ENCODE measurements around the gene ZNF385B. TPM values are rescaled to one million over a fixed set of nuclear protein-coding genes. Genes with fewer than 3 reads are reported as not detected.

ZNF385B gene
- total RNA-seq, 6 experiments from 2014 or later: 0.08 to 0.26 (median 0.22) TPM; not detected in 1

- H3K27me3 Mint-ChIP-seq (ENCODE audit: insufficient read depth): peaks cover 8% of the 10 kb centered on the region
- H3K4me3 Mint-ChIP-seq: no peak overlapping the region
- H3K27ac Mint-ChIP-seq: no peak overlapping the region
- no peaks in the 10 kb centered on the region for H3K4me1 Mint-ChIP-seq (ENCODE audit: low read depth)
- no peaks in the 10 kb centered on the region for H3K9me3 Mint-ChIP-seq
- TF ChIP-seq CTCF (IDR thresholded peaks at IDR 0.05): no peak
- DNase-seq: no peak
- no peaks in the 10 kb centered on the region for H3K36me3 Mint-ChIP-seq (ENCODE audit: low read depth)
Measured at GRCh38 chr2:179825494-179825893, 35.9 kb downstream of the ZNF385B start.

- Mint-ChIP-seq H3K4me3 (no peak overlapping the region), H3K27me3 (ENCODE audit: insufficient read depth) (peaks cover 8% of the 10 kb centered on the region), H3K4me1 (ENCODE audit: low read depth) (no peaks in the 10 kb centered on the region), H3K27ac (no peak overlapping the region), H3K9me3 (no peaks in the 10 kb centered on the region), H3K36me3 (ENCODE audit: low read depth) (no peaks in the 10 kb centered on the region)
- DNase-seq: no peak
- TF ChIP-seq CTCF (IDR thresholded peaks at IDR 0.05): no peak
Measured at GRCh38 chr2:179824961-179825360, 36.5 kb downstream of the ZNF385B start.

DNA sequence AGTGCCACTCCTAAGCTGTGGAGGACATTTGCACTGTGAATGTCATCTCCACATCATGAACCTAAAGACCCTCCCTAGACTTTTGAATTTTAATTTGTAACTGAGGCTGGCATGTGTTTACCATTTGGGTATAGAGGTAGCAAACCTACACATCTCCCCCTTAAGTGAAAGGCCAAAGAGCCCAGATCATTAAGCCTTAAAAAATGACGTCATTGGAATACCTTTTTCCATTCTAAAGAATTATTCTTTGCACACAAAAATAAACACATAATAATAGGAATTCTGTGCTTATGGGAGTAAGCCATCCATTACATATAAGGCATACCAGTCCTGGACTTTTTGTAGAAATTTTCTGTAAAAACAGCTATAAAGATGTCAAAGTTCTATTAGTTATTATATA, 38.9 kb downstream of the ZNF385B start:
- Mint-ChIP-seq H3K4me1 (ENCODE audit: low read depth) (peaks cover 10% of the 10 kb centered on the region), H3K36me3 (ENCODE audit: low read depth) (no peaks in the 10 kb centered on the region), H3K4me3 (no peak overlapping the region), H3K27ac (no peak overlapping the region), H3K27me3 (ENCODE audit: insufficient read depth) (peaks cover 8% of the 10 kb centered on the region), H3K9me3 (no peaks in the 10 kb centered on the region)
- TF ChIP-seq CTCF (IDR thresholded peaks at IDR 0.05): no peak
- DNase-seq: no peak

DNA sequence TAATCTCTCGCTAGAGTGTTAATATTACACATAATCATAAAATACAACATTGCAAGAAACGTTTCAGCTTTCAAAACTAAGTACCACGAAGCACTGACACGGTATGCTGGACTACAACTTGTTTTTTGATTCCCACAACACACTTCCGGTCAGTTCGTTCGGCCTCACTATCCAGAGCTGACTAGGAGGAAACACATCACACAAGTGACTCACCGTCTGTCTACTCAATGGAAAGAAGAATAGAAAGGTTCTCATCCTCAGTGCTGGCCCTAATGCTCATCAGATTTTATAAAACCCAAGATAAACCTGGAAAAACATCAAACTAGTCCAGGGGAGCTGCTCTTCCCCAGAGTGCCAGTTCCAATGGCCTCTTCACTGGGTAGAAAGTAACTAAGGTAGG, 42.9 kb downstream of the ZNF385B start:
- Mint-ChIP-seq H3K27me3 (ENCODE audit: insufficient read depth) (peaks cover 2% of the 10 kb centered on the region; the same call in 1 of the 2 replicates), H3K27ac (no peak overlapping the region), H3K4me1 (ENCODE audit: low read depth) (peaks cover 15% of the 10 kb centered on the region), H3K4me3 (no peak overlapping the region; the same call in 1 of the 2 replicates), H3K9me3 (no peaks in the 10 kb centered on the region), H3K36me3 (ENCODE audit: low read depth) (no peaks in the 10 kb centered on the region)
- TF ChIP-seq CTCF (IDR thresholded peaks at IDR 0.05): no peak
- DNase-seq: peak; percentile 7

GRCh38 chr2:179817181-179817841, 44.1 kb downstream of the ZNF385B start:
- Mint-ChIP-seq H3K27me3 (ENCODE audit: insufficient read depth) (peaks cover 2% of the 10 kb centered on the region; the same call in 1 of the 2 replicates), H3K9me3 (no peaks in the 10 kb centered on the region)

More at GRCh38 chr2:179817181-179817841, 44.1 kb downstream of the ZNF385B start:
- no peak for TF ChIP-seq CTCF (IDR thresholded peaks at IDR 0.05)
- H3K36me3 Mint-ChIP-seq (ENCODE audit: low read depth): no peaks in the 10 kb centered on the region
- H3K4me1 Mint-ChIP-seq (ENCODE audit: low read depth): peaks cover 15% of the 10 kb centered on the region
- H3K4me3 Mint-ChIP-seq: peak overlapping the region; percentile 7; the same call in 1 of the 2 replicates
- no peak overlapping the region for H3K27ac Mint-ChIP-seq
- no peak for DNase-seq
